ENCODE results near the gene FABP3. TPM values are rescaled to one million over a fixed set of nuclear protein-coding genes. Genes with fewer than 3 reads are reported as not detected.

The FABP3 gene
- polyA plus RNA-seq, 1 experiment = 11.7 TPM

GRCh38 chr1:31396633-31397351 lies 23.9 kb upstream of the FABP3 start:
- ChIA-PET CTCF (interaction anchor here (0.7 to 11.0 kb wide), 13 partner anchors 9 to 393 kb away, joined by 3 to 387 read pairs (median 5); partner anchors contain the start of genes FABP3 and SERINC2), POLR2A (interaction anchor here (0.6 to 1.1 kb wide), 4 partner anchors 15 to 26 kb away, joined by 3 to 12 read pairs (median 3); partner anchors contain the start of gene SERINC2)
- peak; percentile 63 for TF ChIP-seq CTCF (IDR thresholded peaks at IDR 0.05; ENCODE audit: insufficient read depth, low read depth, low read length)
- Histone ChIP-seq H3K27me3 (ENCODE audit: control insufficient read depth, insufficient read depth, low read length) (no peaks in the 10 kb centered on the region), H3K4me3 (ENCODE audit: low read depth, low read length) (no peak overlapping the region), H3K36me3 (ENCODE audit: control insufficient read depth, insufficient read depth, low read length) (no peaks in the 10 kb centered on the region)
- peak; percentile 91 for DNase-seq (ENCODE audit: low read depth)

- Histone ChIP-seq H3K4me3 (ENCODE audit: low read depth, low read length) (no peak overlapping the region), H3K36me3 (ENCODE audit: control insufficient read depth, insufficient read depth, low read length) (no peaks in the 10 kb centered on the region), H3K27me3 (ENCODE audit: control insufficient read depth, insufficient read depth, low read length) (no peaks in the 10 kb centered on the region)
- no peak for DNase-seq (ENCODE audit: low read depth)
- ChIA-PET POLR2A (interaction anchor here (0.5 kb wide), 1 partner anchor 116 kb away, joined by 3 read pairs; no protein-coding TSS in a partner anchor), CTCF (interaction anchor here (0.7 to 11.0 kb wide), 20 partner anchors 11 to 613 kb away, joined by 3 to 387 read pairs (median 5); partner anchors contain the start of genes FABP3 and SERINC2)
- TF ChIP-seq CTCF (IDR thresholded peaks at IDR 0.05; ENCODE audit: insufficient read depth, low read depth, low read length) = peak; percentile 95
Observed at GRCh38 chr1:31394584-31395193, 21.8 kb upstream of the FABP3 start.

GRCh38 chr1:31393463-31393862 lies 20.6 kb upstream of the FABP3 start:
- ChIA-PET CTCF (interaction anchor here (1.1 to 11.0 kb wide), 6 partner anchors 10 to 162 kb away, joined by 5 to 387 read pairs (median 30); partner anchors contain the start of gene SERINC2), POLR2A (no interaction called here)
- no peak for DNase-seq (ENCODE audit: low read depth)
- Histone ChIP-seq H3K27me3 (ENCODE audit: control insufficient read depth, insufficient read depth, low read length) (no peaks in the 10 kb centered on the region), H3K4me3 (ENCODE audit: low read depth, low read length) (no peak overlapping the region), H3K36me3 (ENCODE audit: control insufficient read depth, insufficient read depth, low read length) (no peaks in the 10 kb centered on the region)
- no peak for TF ChIP-seq CTCF (IDR thresholded peaks at IDR 0.05; ENCODE audit: insufficient read depth, low read depth, low read length)

GRCh38 chr1:31390071-31390470 lies 17.2 kb upstream of the FABP3 start:
- Histone ChIP-seq H3K36me3 (ENCODE audit: control insufficient read depth, insufficient read depth, low read length) (no peaks in the 10 kb centered on the region), H3K4me3 (ENCODE audit: low read depth, low read length) (no peak overlapping the region), H3K27me3 (ENCODE audit: control insufficient read depth, insufficient read depth, low read length) (no peaks in the 10 kb centered on the region)
- TF ChIP-seq CTCF (IDR thresholded peaks at IDR 0.05; ENCODE audit: insufficient read depth, low read depth, low read length) = no peak
- DNase-seq (ENCODE audit: low read depth) = no peak
- ChIA-PET CTCF (interaction anchor here (1.6 to 10.0 kb wide), 4 partner anchors 9 to 159 kb away, joined by 5 to 79 read pairs (median 22); no protein-coding TSS in a partner anchor), POLR2A (no interaction called here)

GRCh38 chr1:31389616-31390015 lies 16.7 kb upstream of the FABP3 start:
- Histone ChIP-seq H3K36me3 (ENCODE audit: control insufficient read depth, insufficient read depth, low read length) (no peaks in the 10 kb centered on the region), H3K4me3 (ENCODE audit: low read depth, low read length) (no peak overlapping the region), H3K27me3 (ENCODE audit: control insufficient read depth, insufficient read depth, low read length) (no peaks in the 10 kb centered on the region)
- DNase-seq (ENCODE audit: low read depth) = no peak
- POLR2A ChIA-PET = no interaction called here
- TF ChIP-seq CTCF (IDR thresholded peaks at IDR 0.05; ENCODE audit: insufficient read depth, low read depth, low read length) = no peak
- CTCF ChIA-PET = interaction anchor here (1.6 to 10.0 kb wide), 3 partner anchors 30 to 160 kb away, joined by 5 to 79 read pairs (median 38); no protein-coding TSS in a partner anchor
